SJCRH30 (cell line): ENCODE data around the gene EVX1. TPM values are rescaled to one million over a fixed set of nuclear protein-coding genes. Genes with fewer than 3 reads are reported as not detected.

Experiments
- DNase-seq, 2 experiments: peaks; one replicate each; pipeline ENCODE4 v3.0.0-alpha.2; 2015 to 2020
- H3K27ac ChIP-seq: fragments of 250-450 bp; sonication (Bioruptor Pico); 2 replicates; pipeline ENCODE4 v1.5.1; 2020; ENCODE audit warnings: mild to moderate bottlenecking, moderate library complexity
- H3K27me3 ChIP-seq: fragments of 250-450 bp; sonication (Bioruptor Pico); 2 replicates; pipeline ENCODE4 v1.5.1; 2020; ENCODE audit warnings: mild to moderate bottlenecking, moderate library complexity
- H3K36me3 ChIP-seq: fragments of 250-450 bp; sonication (Bioruptor Pico); 2 replicates; pipeline ENCODE4 v1.5.1; 2020; ENCODE audit warnings: mild to moderate bottlenecking, moderate library complexity
- H3K4me1 ChIP-seq: fragments of 250-450 bp; sonication (Bioruptor Pico); 2 replicates; pipeline ENCODE4 v1.5.1; 2020; ENCODE audit warnings: mild to moderate bottlenecking, moderate library complexity
- H3K4me3 ChIP-seq: fragments of 250-450 bp; sonication (Bioruptor Pico); 2 replicates; pipeline ENCODE4 v1.5.1; 2020; ENCODE audit warnings: mild to moderate bottlenecking, moderate library complexity
- H3K9me3 ChIP-seq: fragments of 250-450 bp; sonication (Bioruptor Pico); replicated peaks from 2 replicates; pipeline ENCODE4 v1.5.1; 2020; ENCODE audit warnings: mild to moderate bottlenecking, moderate library complexity
- total RNA-seq: library from RNA; depleted of rRNA; stranded (reverse); fragments of >200 nt; shearing (Covaris generic); gene quantifications from 2 replicates; pipeline ENCODE4 v1.2.3, GENCODE V29; 2014

The EVX1 gene
- total RNA-seq, 1 experiment from 2014 or later, result not detected

- H3K27ac ChIP-seq, result no peak overlapping the region
- H3K36me3 ChIP-seq, result no peaks in the 10 kb centered on the region
- H3K27me3 ChIP-seq, result no peaks in the 10 kb centered on the region
- no peaks in the 10 kb centered on the region; the same call in 1 of the 2 replicates for H3K4me1 ChIP-seq
- H3K4me3 ChIP-seq, result no peak overlapping the region
- DNase-seq, result no peak
- no peaks in the 10 kb centered on the region for H3K9me3 ChIP-seq
Measured at GRCh38 chr7:27202018-27202861, 40.4 kb upstream of the EVX1 start.

GRCh38 chr7:27202862-27203134 is 39.8 kb upstream of the EVX1 start:
- no peak for DNase-seq
- Histone ChIP-seq H3K4me1 (no peaks in the 10 kb centered on the region; the same call in 1 of the 2 replicates), H3K36me3 (no peaks in the 10 kb centered on the region), H3K9me3 (no peaks in the 10 kb centered on the region), H3K4me3 (no peak overlapping the region), H3K27me3 (no peaks in the 10 kb centered on the region; the same call in 1 of the 2 replicates), H3K27ac (no peak overlapping the region)

DNA sequence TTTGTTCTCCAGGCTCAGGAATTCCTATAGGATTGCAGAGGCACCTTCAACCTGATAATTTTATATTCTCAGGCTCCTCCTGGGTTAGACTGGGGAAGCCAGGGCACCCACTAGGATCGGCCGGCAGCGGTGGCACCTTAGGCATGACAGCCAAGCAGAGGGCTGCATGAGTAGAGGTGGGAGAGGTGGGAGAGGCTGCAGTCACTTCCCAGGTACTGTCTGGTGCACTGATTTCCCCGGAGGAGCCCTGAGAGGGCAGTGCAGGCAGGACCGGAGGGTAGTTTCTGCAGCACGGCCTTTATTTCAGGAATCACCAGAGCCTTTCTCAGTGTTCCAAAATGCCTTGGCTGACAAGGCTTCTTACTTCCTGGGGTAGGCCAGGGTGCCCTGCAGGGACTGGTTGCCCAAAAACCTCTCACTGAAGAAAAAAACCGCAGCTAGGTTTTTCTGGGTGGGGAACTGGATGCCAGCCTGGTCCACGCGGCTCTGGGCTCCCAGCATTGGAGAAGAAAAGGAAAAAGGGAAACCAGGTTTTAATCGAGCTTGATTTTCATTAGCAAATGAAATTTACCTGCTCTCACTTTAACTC is 39.1 kb upstream of the EVX1 start:
- no peak overlapping the region for H3K4me3 ChIP-seq
- DNase-seq, result no peak

DNA sequence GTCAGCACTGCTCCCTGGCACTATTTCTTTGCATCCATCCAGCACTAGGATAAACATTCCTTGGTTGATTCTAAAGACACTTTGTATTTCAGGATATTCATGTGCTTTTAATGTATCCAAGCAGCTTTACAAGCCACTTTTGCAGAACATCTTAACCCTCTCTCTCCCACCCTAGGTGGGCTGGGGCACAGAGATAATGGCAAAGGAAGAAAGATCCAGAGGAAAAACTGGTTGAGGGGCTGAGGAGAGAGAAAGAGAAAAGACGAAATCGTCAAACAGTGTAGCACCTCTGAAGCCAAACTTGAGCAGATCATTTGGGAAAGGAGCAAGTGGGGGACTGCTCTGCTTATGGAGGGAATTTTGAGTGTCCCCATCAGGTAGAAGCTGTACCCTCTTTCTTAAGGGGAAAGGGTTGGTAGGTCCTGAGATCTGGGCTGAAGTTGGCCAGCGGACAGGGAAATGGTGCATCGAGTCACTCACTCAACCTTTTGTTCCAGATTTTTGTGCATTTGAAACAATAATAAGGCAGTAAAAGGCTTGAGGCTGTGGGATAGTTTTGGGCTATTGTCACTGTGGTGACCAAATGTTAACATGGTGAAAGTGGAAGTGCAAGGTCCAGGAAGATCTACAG is 38.5 kb upstream of the EVX1 start:
- Histone ChIP-seq H3K36me3 (no peaks in the 10 kb centered on the region), H3K27ac (no peak overlapping the region), H3K4me1 (no peaks in the 10 kb centered on the region; the same call in 1 of the 2 replicates), H3K4me3 (no peak overlapping the region), H3K9me3 (no peaks in the 10 kb centered on the region), H3K27me3 (no peaks in the 10 kb centered on the region; the same call in 1 of the 2 replicates)
- no peak for DNase-seq

More for the DNA sequence above, 39.1 kb upstream of the EVX1 start:
- H3K27ac ChIP-seq, result no peak overlapping the region
- no peaks in the 10 kb centered on the region; the same call in 1 of the 2 replicates for H3K4me1 ChIP-seq
- H3K36me3 ChIP-seq, result no peaks in the 10 kb centered on the region
- H3K9me3 ChIP-seq, result no peaks in the 10 kb centered on the region
- H3K27me3 ChIP-seq, result no peaks in the 10 kb centered on the region; the same call in 1 of the 2 replicates

DNA sequence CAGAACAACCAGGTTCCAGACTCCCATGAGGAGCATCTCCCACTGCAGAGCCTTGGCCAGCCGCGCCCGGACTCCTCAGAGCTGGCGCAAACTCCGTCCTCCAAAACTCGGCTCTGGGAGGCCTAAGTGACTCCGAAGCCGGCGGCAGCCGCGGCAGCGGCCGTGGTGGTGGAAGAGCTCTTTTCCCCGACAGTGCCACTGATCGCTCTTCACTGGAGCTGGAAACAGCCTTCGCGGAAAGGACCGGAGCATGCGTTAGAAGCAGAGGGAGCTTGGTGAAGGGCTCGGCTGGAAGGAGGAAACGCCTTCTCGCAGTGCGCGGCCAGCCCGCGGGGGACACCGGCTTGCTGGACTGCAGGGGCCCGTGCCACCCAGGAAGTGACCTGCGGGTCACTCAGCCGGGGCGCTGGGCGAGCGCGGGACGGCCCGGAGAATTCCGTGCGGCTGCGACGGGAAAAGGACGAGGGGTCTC is 37.7 kb upstream of the EVX1 start:
- Histone ChIP-seq H3K27me3 (no peaks in the 10 kb centered on the region; the same call in 1 of the 2 replicates), H3K4me3 (no peak overlapping the region), H3K9me3 (no peaks in the 10 kb centered on the region), H3K27ac (no peak overlapping the region), H3K4me1 (no peaks in the 10 kb centered on the region; the same call in 1 of the 2 replicates), H3K36me3 (no peaks in the 10 kb centered on the region)
- DNase-seq, result no peak

DNA sequence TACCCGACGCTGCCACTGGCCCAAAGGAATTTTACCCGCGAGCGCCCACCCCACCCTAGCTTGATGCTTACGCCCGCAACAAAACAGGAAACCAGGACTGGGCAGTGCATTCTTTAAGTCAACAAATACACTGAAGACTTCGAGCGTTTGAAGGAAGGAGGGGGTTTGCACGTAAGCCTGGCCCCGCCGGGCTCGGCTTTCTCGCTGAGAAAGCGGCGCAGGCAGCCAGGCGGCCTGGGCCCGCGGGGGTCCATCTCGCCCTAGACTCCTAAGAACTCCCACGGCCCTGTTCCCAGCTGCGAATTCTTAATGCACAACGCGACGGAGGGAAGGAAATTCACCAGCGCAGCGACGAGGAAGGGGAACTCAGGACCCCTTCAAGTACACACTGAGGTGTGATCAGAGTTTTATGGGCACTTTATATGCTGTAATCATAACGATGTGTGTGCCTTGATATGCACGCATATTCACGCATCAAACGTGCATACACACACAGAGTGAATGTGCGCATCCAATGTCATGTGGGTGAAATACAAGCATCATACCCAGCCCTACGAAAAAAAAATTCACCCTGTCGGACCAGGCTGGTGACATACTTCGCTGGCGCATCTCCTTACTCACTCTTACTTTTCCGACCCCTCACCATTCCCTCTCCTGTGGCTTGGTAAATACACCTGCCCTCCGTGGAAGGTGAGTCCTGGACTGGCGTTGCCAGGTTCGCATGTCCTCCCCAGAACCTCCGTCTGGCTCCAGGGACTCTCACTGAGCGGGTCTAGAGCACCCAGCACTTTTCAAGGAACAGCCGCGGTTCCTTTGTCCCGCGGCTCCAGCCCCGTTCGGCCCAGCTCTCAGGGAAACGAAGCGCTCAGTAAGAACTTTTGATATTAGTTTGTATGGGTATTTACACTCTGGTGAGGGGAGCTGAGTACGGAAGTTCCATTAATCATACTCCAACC is 37.0 kb upstream of the EVX1 start:
- DNase-seq, result no peak
- no peaks in the 10 kb centered on the region for H3K36me3 ChIP-seq
- no peak overlapping the region for H3K27ac ChIP-seq
- no peak overlapping the region for H3K4me3 ChIP-seq
- no peaks in the 10 kb centered on the region; the same call in 1 of the 2 replicates for H3K4me1 ChIP-seq
- no peaks in the 10 kb centered on the region for H3K9me3 ChIP-seq
- no peaks in the 10 kb centered on the region; the same call in 1 of the 2 replicates for H3K27me3 ChIP-seq

DNA sequence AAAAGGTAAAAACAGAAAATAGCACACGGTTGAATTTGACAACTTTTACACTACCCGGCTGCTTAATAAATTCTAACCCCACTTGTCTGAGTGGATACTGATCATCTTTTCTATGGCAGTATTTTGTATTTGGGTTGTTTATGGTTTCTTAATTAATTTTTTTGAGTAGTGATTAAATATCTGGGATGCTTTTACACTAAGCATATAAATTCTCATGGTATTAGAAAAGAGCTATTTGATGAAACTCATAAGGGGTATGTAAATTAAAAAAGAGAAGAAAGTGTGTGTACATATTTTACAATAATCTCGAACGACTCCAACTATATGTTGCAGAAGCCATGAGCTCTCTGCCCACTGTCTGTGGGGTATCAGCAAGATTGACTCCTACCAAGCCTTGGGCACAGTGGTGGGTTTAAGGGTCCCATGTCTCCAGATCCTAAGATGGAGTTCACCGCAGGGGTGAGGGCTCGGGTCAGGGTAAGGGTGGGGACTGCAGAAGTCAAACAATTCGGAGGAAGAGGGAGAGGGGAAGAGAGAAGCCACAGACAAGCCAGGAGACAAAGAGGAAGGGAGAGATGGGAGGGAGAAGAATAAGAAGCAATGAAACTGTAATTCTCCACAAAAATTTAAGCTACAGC is 35.1 kb upstream of the EVX1 start:
- Histone ChIP-seq H3K4me1 (no peaks in the 10 kb centered on the region), H3K27me3 (no peaks in the 10 kb centered on the region; the same call in 1 of the 2 replicates), H3K9me3 (no peaks in the 10 kb centered on the region), H3K36me3 (no peaks in the 10 kb centered on the region), H3K27ac (no peak overlapping the region), H3K4me3 (no peak overlapping the region)
- no peak for DNase-seq

DNA sequence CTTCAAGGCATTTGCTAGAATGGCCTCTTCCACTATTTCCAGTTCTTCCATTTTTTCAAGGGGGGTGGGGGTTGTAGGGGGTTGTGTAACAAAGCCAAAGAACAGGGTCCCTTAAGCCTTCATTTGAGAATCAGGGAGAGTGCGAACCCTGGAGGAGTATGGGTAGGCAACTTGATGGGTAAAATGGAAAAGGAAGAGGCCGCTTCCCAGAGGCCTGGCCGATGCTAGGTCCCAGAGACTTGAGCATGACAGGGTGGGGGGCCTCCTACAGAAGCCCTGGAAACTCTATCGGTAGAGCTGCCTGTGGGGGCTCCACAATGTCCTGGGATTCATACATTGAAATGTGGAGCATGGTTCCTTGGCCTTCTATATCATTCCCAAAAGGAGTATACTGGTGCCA is 33.6 kb upstream of the EVX1 start:
- no peak for DNase-seq
- no peaks in the 10 kb centered on the region; the same call in 1 of the 2 replicates for H3K27me3 ChIP-seq
- H3K4me1 ChIP-seq, result no peaks in the 10 kb centered on the region
- no peak overlapping the region for H3K27ac ChIP-seq
- H3K4me3 ChIP-seq, result no peak overlapping the region
- H3K9me3 ChIP-seq, result no peaks in the 10 kb centered on the region
- H3K36me3 ChIP-seq, result no peaks in the 10 kb centered on the region

- H3K27me3 ChIP-seq, result no peaks in the 10 kb centered on the region; the same call in 1 of the 2 replicates
Measured at GRCh38 chr7:27209933-27210440, 32.6 kb upstream of the EVX1 start.

GRCh38 chr7:27210441-27211083 is 32.0 kb upstream of the EVX1 start:
- no peaks in the 10 kb centered on the region for H3K9me3 ChIP-seq
- H3K4me3 ChIP-seq, result no peak overlapping the region
- no peak for DNase-seq
- H3K36me3 ChIP-seq, result no peaks in the 10 kb centered on the region
- no peaks in the 10 kb centered on the region; the same call in none of the 2 replicates for H3K27me3 ChIP-seq
- no peak overlapping the region for H3K27ac ChIP-seq
- no peaks in the 10 kb centered on the region for H3K4me1 ChIP-seq

More at GRCh38 chr7:27209933-27210440, 32.6 kb upstream of the EVX1 start:
- Histone ChIP-seq H3K9me3 (no peaks in the 10 kb centered on the region), H3K4me1 (no peaks in the 10 kb centered on the region), H3K36me3 (no peaks in the 10 kb centered on the region), H3K27ac (no peak overlapping the region), H3K4me3 (no peak overlapping the region)
- no peak for DNase-seq

DNA sequence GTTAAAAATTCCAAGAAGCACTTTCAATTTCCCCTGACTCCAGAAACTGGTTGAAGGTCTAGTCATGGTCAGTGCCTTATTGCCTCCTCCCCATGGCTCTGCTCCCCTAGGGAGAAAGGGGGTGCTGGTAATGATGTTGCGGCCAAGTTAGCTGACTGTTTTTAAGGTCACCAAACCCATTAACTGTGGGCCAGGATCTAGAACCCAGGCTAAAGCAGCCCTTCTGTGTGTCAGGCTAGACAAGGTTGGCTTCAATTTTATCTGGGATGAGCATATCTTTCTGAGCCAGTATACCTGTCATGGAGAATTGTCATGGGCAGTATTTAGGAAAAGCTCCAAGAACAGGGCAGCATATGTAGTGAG is 31.5 kb upstream of the EVX1 start:
- no peak for DNase-seq
- Histone ChIP-seq H3K4me1 (no peaks in the 10 kb centered on the region), H3K4me3 (no peak overlapping the region), H3K27ac (no peak overlapping the region), H3K27me3 (no peaks in the 10 kb centered on the region; the same call in none of the 2 replicates), H3K9me3 (no peaks in the 10 kb centered on the region), H3K36me3 (no peaks in the 10 kb centered on the region)

DNA sequence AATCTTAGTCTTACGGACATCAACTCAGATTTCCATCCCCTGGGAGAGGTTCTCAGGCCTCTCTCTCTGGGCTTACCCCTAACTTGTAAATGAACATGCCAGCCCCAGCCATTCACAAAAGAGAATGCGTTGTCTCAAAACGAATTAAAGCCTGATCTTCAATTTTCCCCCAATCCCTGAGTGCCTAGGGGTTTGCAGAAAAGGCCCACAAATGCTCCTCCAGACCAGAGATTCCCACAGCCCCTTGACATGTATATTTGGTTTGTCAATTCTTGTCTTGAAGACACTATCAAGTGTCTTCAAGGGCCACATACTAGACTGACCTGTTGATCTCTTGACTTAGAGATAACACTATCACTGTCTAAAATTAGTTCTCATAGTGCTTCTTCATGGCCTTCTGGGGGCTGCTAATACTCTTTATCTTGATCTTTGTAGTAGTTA is 30.8 kb upstream of the EVX1 start:
- Histone ChIP-seq H3K36me3 (no peaks in the 10 kb centered on the region), H3K27me3 (no peaks in the 10 kb centered on the region; the same call in none of the 2 replicates), H3K27ac (no peak overlapping the region), H3K9me3 (no peaks in the 10 kb centered on the region), H3K4me3 (no peak overlapping the region), H3K4me1 (no peaks in the 10 kb centered on the region)
- DNase-seq, result no peak
